Neural cell (in vitro differentiated cells): ENCODE data around the gene TIMELESS. TPM values are rescaled to one million over a fixed set of nuclear protein-coding genes. Genes with fewer than 3 reads are reported as not detected.

Experiments
- H2AFZ ChIP-seq: fragments of 200-600, 300-800 bp; sonication (generic), shearing (Covaris generic); 2 replicates; pipeline ENCODE4 v1.6.0; 2014; ENCODE audit warnings: low read depth, mild to moderate bottlenecking, antibody characterized with exemption, low read length, moderate library complexity
- H3F3A ChIP-seq: fragments of 200-600 bp; shearing (Covaris generic); 2 replicates; pipeline ENCODE4 v1.6.1; 2016; ENCODE audit warnings: mild to moderate bottlenecking, moderate library complexity, mixed read lengths, antibody characterized with exemption, low read length; ENCODE audit not compliant: insufficient read depth, poor library complexity, severe bottlenecking
- H3K27ac ChIP-seq: fragments of 200-600, 300-800 bp; sonication (generic), shearing (Covaris generic); 2 replicates; pipeline ENCODE4 v1.5.1; 2014; ENCODE audit warnings: mild to moderate bottlenecking, low read length, moderate library complexity
- H3K27me3 ChIP-seq: fragments of 300-800, 200-600 bp; sonication (generic), shearing (Covaris generic); 2 replicates; pipeline ENCODE4 v1.6.0; 2014; ENCODE audit warnings: mild to moderate bottlenecking, low read depth, low read length, moderate library complexity; ENCODE audit not compliant: insufficient read depth
- H3K36me3 ChIP-seq: fragments of 300-800, 200-600 bp; sonication (generic), shearing (Covaris generic); 2 replicates; pipeline ENCODE4 v1.5.1; 2014; ENCODE audit warnings: mild to moderate bottlenecking, antibody characterized with exemption, low read length, moderate library complexity; ENCODE audit not compliant: insufficient read depth
- H3K4me2 ChIP-seq: fragments of 300-800, 200-600 bp; sonication (generic), shearing (Covaris generic); 2 replicates; pipeline ENCODE4 v1.6.0; 2014; ENCODE audit warnings: mild to moderate bottlenecking, low read length
- H3K4me3 ChIP-seq: fragments of 300-800, 200-600 bp; sonication (generic), shearing (Covaris generic); 2 replicates; pipeline ENCODE4 v1.5.1; 2014; ENCODE audit warnings: mild to moderate bottlenecking, low read length, moderate library complexity
- H3K79me2 ChIP-seq: fragments of 200-600 bp; shearing (Covaris generic); replicated peaks from 2 replicates; pipeline ENCODE4 v1.6.0; 2014; ENCODE audit warnings: mild to moderate bottlenecking, low read length, moderate library complexity; ENCODE audit not compliant: insufficient read depth
- H3K9ac ChIP-seq: fragments of 300-800, 200-600 bp; sonication (generic), shearing (Covaris generic); 2 replicates; pipeline ENCODE4 v1.6.1; 2016; ENCODE audit warnings: mild to moderate bottlenecking, low read length, mixed read lengths
- H3K9me2 ChIP-seq: fragments of 200-600 bp; shearing (Covaris generic); 2 replicates; pipeline ENCODE4 v1.6.1; 2016; ENCODE audit warnings: mild to moderate bottlenecking, low read length, mixed read lengths; ENCODE audit not compliant: insufficient read depth
- H3K9me3 ChIP-seq: fragments of 200-600, 300-800 bp; sonication (generic), shearing (Covaris generic); 2 replicates; pipeline ENCODE4 v1.6.1; 2016; ENCODE audit warnings: mild to moderate bottlenecking, mixed run types, low read length, moderate library complexity, mixed read lengths
- H4K20me1 ChIP-seq: fragments of 200-600 bp; shearing (Covaris generic); 2 replicates; pipeline ENCODE4 v1.6.1; 2016; ENCODE audit warnings: mild to moderate bottlenecking, mixed run types; ENCODE audit not compliant: insufficient read depth
- CTCF ChIP-seq: fragments of 450-650 bp; IDR thresholded peaks from 2 replicates; pipeline ENCODE4 v1.5.1; 2014; ENCODE audit warnings: antibody characterized with exemption, mild to moderate bottlenecking, moderate library complexity; ENCODE audit not compliant: poor library complexity, severe bottlenecking
- EP300 ChIP-seq: fragments of 450-650 bp; conservative IDR thresholded peaks from 2 replicates; pipeline ENCODE4 v1.6.1; 2014; ENCODE audit warnings: antibody characterized with exemption, mild to moderate bottlenecking, moderate library complexity; ENCODE audit not compliant: poor library complexity, severe bottlenecking
- EZH2 ChIP-seq: fragments of 200-600, 300-800 bp; shearing (Covaris generic), sonication (generic); IDR thresholded peaks from 2 replicates; pipeline ENCODE4 v1.6.1; 2014; ENCODE audit warnings: antibody characterized with exemption, low read length, borderline replicate concordance, mild to moderate bottlenecking; ENCODE audit not compliant: insufficient read depth, poor library complexity, severe bottlenecking
- MXI1 ChIP-seq: fragments of 450-650 bp; conservative IDR thresholded peaks from 2 replicates; pipeline ENCODE4 v1.6.1; 2014; ENCODE audit warnings: antibody characterized with exemption, mild to moderate bottlenecking; ENCODE audit not compliant: poor library complexity, severe bottlenecking
- POLR2AphosphoS5 ChIP-seq: IDR thresholded peaks from 2 replicates; pipeline ENCODE4 v1.6.1; 2012
- RAD21 ChIP-seq: fragments of 450-650 bp; conservative IDR thresholded peaks from 2 replicates; pipeline ENCODE4 v1.6.1; 2014; ENCODE audit warnings: antibody characterized with exemption, mild to moderate bottlenecking, moderate library complexity
- REST ChIP-seq: IDR thresholded peaks from 2 replicates; pipeline ENCODE4 v1.6.1; 2012; ENCODE audit warnings: borderline replicate concordance
- SMC3 ChIP-seq: fragments of 450-650 bp; conservative IDR thresholded peaks from 2 replicates; pipeline ENCODE4 v1.6.1; 2014; ENCODE audit warnings: antibody characterized with exemption, mild to moderate bottlenecking, moderate library complexity; ENCODE audit not compliant: poor library complexity
- TAF1 ChIP-seq: IDR thresholded peaks from 2 replicates; pipeline ENCODE4 v1.6.1; 2012; ENCODE audit warnings: low read depth
- polyA plus RNA-seq: library from polyadenylated mRNA; depleted of rRNA; stranded (reverse); fragments of >200 nt; gene quantifications from 2 replicates; pipeline ENCODE4 v1.2.3, GENCODE V29; 2014

Gene TIMELESS
- polyA plus RNA-seq, 1 donor from 2014 or later = 2.5 TPM

- no peak overlapping the region for H3K4me3 ChIP-seq
Measured at GRCh38 chr12:56374726-56375597, 74.3 kb downstream of the TIMELESS start.

More at GRCh38 chr12:56374726-56375597, 74.3 kb downstream of the TIMELESS start:
- peaks cover 3% of the 10 kb centered on the region for H3K9me3 ChIP-seq
- H3K79me2 ChIP-seq = no peaks in the 10 kb centered on the region
- no peaks in the 10 kb centered on the region for H3K27me3 ChIP-seq
- no peaks in the 10 kb centered on the region for H3K9me2 ChIP-seq
- H4K20me1 ChIP-seq = no peaks in the 10 kb centered on the region
- H3K36me3 ChIP-seq = no peaks in the 10 kb centered on the region
- H3K27ac ChIP-seq = no peak overlapping the region
- no peak overlapping the region for H2AFZ ChIP-seq
- TF ChIP-seq RAD21 (no peak), CTCF (no peak), TAF1 (no peak), SMC3 (no peak), EZH2 (no peak), MXI1 (no peak), REST (no peak), POLR2AphosphoS5 (no peak), EP300 (no peak)
- no peak overlapping the region for H3K9ac ChIP-seq
- H3K4me2 ChIP-seq = no peak overlapping the region
- no peaks in the 10 kb centered on the region for H3F3A ChIP-seq
